Measurements from ENCODE around the gene SRRM5.

SRRM5 gene

GRCh38 chr19:43664018-43664417 is 52.1 kb downstream of the SRRM5 start:
- Histone ChIP-seq H3K27me3 (replicated peaks; ENCODE audit: control insufficient read depth, insufficient read depth, low read length) (no peaks in the 10 kb centered on the region; the same call in 1 of the 2 replicates), H3K4me3 (replicated peaks; ENCODE audit: low read depth, low read length) (no peak overlapping the region), H3K36me3 (ENCODE audit: control insufficient read depth, insufficient read depth, low read length) (no peaks in the 10 kb centered on the region)
- TF ChIP-seq CTCF (IDR thresholded peaks at IDR 0.05; ENCODE audit: insufficient read depth, low read length, poor library complexity, severe bottlenecking), result no peak
- DNase-seq (ENCODE audit: extremely low read depth, insufficient read length), result no peak
